ENCODE data around the gene RORB.
A peak's percentile ranks its signal among the peaks of the same experiment; 100 is the strongest.

The RORB gene

GRCh38 chr9:74721696-74722660 is 224.8 kb downstream of the RORB start:
- in situ Hi-C loops (cut with HindIII; ENCODE audit: low sequenced_read_pairs) = no loop called here
- H3K4me3 ChIP-seq (ENCODE audit: low read depth, low read length) = no peak overlapping the region
- TF ChIP-seq, protein P1, sequence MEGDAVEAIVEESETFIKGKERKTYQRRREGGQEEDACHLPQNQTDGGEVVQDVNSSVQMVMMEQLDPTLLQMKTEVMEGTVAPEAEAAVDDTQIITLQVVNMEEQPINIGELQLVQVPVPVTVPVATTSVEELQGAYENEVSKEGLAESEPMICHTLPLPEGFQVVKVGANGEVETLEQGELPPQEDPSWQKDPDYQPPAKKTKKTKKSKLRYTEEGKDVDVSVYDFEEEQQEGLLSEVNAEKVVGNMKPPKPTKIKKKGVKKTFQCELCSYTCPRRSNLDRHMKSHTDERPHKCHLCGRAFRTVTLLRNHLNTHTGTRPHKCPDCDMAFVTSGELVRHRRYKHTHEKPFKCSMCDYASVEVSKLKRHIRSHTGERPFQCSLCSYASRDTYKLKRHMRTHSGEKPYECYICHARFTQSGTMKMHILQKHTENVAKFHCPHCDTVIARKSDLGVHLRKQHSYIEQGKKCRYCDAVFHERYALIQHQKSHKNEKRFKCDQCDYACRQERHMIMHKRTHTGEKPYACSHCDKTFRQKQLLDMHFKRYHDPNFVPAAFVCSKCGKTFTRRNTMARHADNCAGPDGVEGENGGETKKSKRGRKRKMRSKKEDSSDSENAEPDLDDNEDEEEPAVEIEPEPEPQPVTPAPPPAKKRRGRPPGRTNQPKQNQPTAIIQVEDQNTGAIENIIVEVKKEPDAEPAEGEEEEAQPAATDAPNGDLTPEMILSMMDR (IDR thresholded peaks at IDR 0.05; ENCODE audit: low read depth, low read length) = no peak
- no peak for DNase-seq (ENCODE audit: low read depth, low spot score)

DNA sequence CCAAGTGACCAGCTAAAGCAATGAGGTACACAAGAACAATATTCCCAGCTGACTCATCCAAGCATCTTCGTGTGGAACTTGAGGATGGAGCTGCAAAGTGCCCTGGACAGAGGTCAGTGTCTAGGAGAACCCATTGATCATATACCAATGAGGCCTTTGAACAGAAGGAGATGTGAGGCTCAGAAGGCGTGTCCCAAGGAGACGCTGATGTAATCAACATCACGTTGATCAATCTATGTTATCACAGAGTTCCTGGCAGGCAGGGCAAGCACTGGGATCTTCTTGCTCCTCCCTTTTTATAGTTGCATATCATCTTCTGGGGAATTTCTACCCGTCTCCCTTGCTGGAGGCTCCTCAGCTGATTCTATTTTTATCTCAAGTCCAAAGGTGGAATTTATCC is 227.2 kb downstream of the RORB start:
- H3K4me3 ChIP-seq (ENCODE audit: low read depth, low read length) = no peak overlapping the region
- TF ChIP-seq, protein P1 (IDR thresholded peaks at IDR 0.05; ENCODE audit: low read depth, low read length) = no peak
- in situ Hi-C loops (cut with HindIII; ENCODE audit: low sequenced_read_pairs) = no loop called here
- DNase-seq (ENCODE audit: low read depth, low spot score) = no peak

GRCh38 chr9:74726581-74726980 is 229.4 kb downstream of the RORB start:
- DNase-seq (ENCODE audit: low read depth, low spot score) = no peak
- TF ChIP-seq, protein P1 (IDR thresholded peaks at IDR 0.05; ENCODE audit: low read depth, low read length) = no peak
- in situ Hi-C loops (cut with HindIII; ENCODE audit: low sequenced_read_pairs) = no loop called here
- H3K4me3 ChIP-seq (ENCODE audit: low read depth, low read length) = no peak overlapping the region

GRCh38 chr9:74728176-74728575 is 231.0 kb downstream of the RORB start:
- DNase-seq (ENCODE audit: low read depth, low spot score) = no peak
- TF ChIP-seq, protein P1 (IDR thresholded peaks at IDR 0.05; ENCODE audit: low read depth, low read length) = no peak
- in situ Hi-C loops (cut with HindIII; ENCODE audit: low sequenced_read_pairs) = no loop called here
- H3K4me3 ChIP-seq (ENCODE audit: low read depth, low read length) = no peak overlapping the region

GRCh38 chr9:74729136-74729695 is 232.1 kb downstream of the RORB start:
- in situ Hi-C loops (cut with HindIII; ENCODE audit: low sequenced_read_pairs) = no loop called here
- TF ChIP-seq, protein P1 (IDR thresholded peaks at IDR 0.05; ENCODE audit: low read depth, low read length) = no peak
- DNase-seq (ENCODE audit: low read depth, low spot score) = peak; percentile 16
- peak overlapping the region; percentile 2 for H3K4me3 ChIP-seq (ENCODE audit: low read depth, low read length)

DNA sequence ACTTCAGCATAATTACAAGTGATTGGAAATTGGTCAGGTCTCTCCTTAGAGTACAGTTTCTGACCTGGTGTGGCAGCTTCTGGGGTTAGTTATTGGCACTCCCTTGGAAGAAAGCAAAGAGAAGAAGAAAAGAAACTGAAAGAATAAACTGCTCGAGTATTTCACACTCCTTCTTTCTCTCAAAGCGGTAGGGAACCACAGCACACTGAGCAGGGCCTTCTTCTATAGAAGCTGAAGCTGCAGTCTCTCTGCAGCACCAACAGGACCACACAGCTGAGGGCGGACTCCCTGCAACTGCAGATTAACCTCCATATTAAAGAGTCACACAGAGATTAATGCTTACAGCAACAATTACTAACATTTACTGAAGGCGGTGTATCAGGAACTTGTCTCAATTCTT is 238.6 kb downstream of the RORB start:
- TF ChIP-seq, protein P1 (IDR thresholded peaks at IDR 0.05; ENCODE audit: low read depth, low read length) = no peak
- H3K4me3 ChIP-seq (ENCODE audit: low read depth, low read length) = no peak overlapping the region
- DNase-seq (ENCODE audit: low read depth, low spot score) = no peak
- in situ Hi-C loops (cut with HindIII; ENCODE audit: low sequenced_read_pairs) = no loop called here
